Measurements from ENCODE around the gene RCN2. TPM values are rescaled to one million over a fixed set of nuclear protein-coding genes. Genes with fewer than 3 reads are reported as not detected.

Gene RCN2
- total RNA-seq, result 124 TPM

GRCh38 chr15:76931397-76932134, at the start of gene RCN2:
RCN2 (plus strand) TSS chr15:76931749; CDS start chr15:76931842, 93 bp downstream.

GRCh38 chr15:76905013-76905839, 26.3 kb upstream of the RCN2 start, which contains the start of gene SCAPER:
SCAPER (minus strand) TSS chr15:76905340; CDS start chr15:76883817, 21,523 bp downstream.

GRCh38 chr15:76994971-76995945, 63.7 kb downstream of the RCN2 start, which contains the start of gene PSTPIP1:
PSTPIP1 (plus strand) TSS chr15:76995126; CDS start chr15:76995574, 448 bp downstream.

Small RNAs within 50 kb of the gene (small RNA-seq; reads per million reads assigned to genes)
- not detected for gene RN7SL278P

Other genes with a start within 250 kb of the RCN2 start
- gene SCAPER, start 26.4 kb upstream of the RCN2 start, total RNA-seq, result 61.8 TPM
- gene PSTPIP1, start 63.4 kb downstream of the RCN2 start, total RNA-seq, result 0.23 TPM
- gene TSPAN3, start 139.4 kb downstream of the RCN2 start, total RNA-seq, result 364 TPM